ENCODE measurements around the gene LPAR5.

The LPAR5 gene

GRCh38 chr12:6569786-6570185 lies 66.0 kb downstream of the LPAR5 start:
- Histone ChIP-seq H3K9me3 (ENCODE audit: control insufficient read depth, insufficient read depth, low read depth, low read length) (no peaks in the 10 kb centered on the region), H3K4me1 (ENCODE audit: control insufficient read depth, insufficient read depth, low read length) (peaks cover 2% of the 10 kb centered on the region; the same call in 1 of the 2 replicates), H3K36me3 (ENCODE audit: control insufficient read depth in 2 of 2, insufficient read depth in 1 of 2, low read length in 2 of 2) (peaks cover 66 to 81% of the 10 kb centered on the region in 2 experiments), H3K4me3 (ENCODE audit: low read depth, low read length) (no peak overlapping the region), H3K27ac (ENCODE audit: extremely low read depth, low read depth, low read length) (0 out of 2 replicates have a peak overlapping the region, but pooled peaks have one; percentile 87)
- ChIA-PET CTCF (interaction anchor here (0.7 to 2.0 kb wide), 17 partner anchors 10 to 161 kb away, joined by 3 to 13 read pairs (median 4); no protein-coding TSS in a partner anchor), POLR2A (interaction anchor here (0.6 to 1.0 kb wide), 3 partner anchors 11 to 303 kb away, joined by 3 read pairs; partner anchors contain the start of gene SPSB2)
- TF ChIP-seq BCL11B (tag by site-specific recombination; IDR thresholded peaks at IDR 0.05; ENCODE audit: low read depth) = no peak
- TF ChIP-seq ZNF280C (tag by site-specific recombination; IDR thresholded peaks at IDR 0.05) = no peak
- TF ChIP-seq ZNF223 (tag by site-specific recombination; IDR thresholded peaks at IDR 0.05) = no peak
- TF ChIP-seq ZNF548 (tag by site-specific recombination; IDR thresholded peaks at IDR 0.05) = no peak
- TF ChIP-seq ZNF777 (tag by site-specific recombination; IDR thresholded peaks at IDR 0.05; ENCODE audit: borderline replicate concordance) = no peak
- no peak for TF ChIP-seq PRDM4 (tag by site-specific recombination; IDR thresholded peaks at IDR 0.05)
- no peak for TF ChIP-seq KLF10 (tag by site-specific recombination; IDR thresholded peaks at IDR 0.05)
- no peak for TF ChIP-seq ZNF791 (tag by site-specific recombination; IDR thresholded peaks at IDR 0.05)
- no peak for TF ChIP-seq OSR2 (tag by site-specific recombination; IDR thresholded peaks at IDR 0.05)
- TF ChIP-seq ZNF394 (tag by site-specific recombination; IDR thresholded peaks at IDR 0.05; ENCODE audit: borderline replicate concordance) = no peak
- TF ChIP-seq ZNF707 (tag by site-specific recombination; IDR thresholded peaks at IDR 0.05) = no peak
- TF ChIP-seq ZNF350 (tag by site-specific recombination; IDR thresholded peaks at IDR 0.05) = no peak
- no peak for TF ChIP-seq ZNF629 (tag by site-specific recombination; IDR thresholded peaks at IDR 0.05)
- TF ChIP-seq, protein P1, sequence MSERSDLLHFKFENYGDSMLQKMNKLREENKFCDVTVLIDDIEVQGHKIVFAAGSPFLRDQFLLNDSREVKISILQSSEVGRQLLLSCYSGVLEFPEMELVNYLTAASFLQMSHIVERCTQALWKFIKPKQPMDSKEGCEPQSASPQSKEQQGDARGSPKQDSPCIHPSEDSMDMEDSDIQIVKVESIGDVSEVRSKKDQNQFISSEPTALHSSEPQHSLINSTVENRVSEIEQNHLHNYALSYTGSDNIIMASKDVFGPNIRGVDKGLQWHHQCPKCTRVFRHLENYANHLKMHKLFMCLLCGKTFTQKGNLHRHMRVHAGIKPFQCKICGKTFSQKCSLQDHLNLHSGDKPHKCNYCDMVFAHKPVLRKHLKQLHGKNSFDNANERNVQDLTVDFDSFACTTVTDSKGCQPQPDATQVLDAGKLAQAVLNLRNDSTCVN (tag by site-specific recombination; optimal IDR thresholded peaks at IDR 0.05) = no peak
- TF ChIP-seq ZNF23 (tag by site-specific recombination; IDR thresholded peaks at IDR 0.05; ENCODE audit: borderline replicate concordance) = no peak

DNA sequence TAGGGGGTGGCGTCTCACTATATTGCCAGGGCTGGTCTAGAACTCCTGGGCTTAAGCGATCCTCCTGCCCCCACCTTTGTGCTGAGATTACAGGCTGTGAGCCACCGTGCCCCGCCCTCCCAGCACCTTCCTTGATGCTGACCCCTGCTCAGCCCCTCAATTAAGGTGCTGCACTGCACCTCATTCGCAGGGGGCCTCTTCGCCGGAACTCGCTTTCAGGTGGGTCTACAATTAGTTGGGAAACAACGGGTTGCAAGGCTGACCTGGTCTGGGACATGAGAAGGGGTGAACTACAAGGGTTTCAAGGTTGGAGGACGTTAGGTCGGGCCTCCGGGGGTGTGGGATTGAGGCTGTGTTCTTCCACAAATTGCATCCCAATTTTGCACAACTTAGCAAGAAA lies 66.4 kb downstream of the LPAR5 start:
- TF ChIP-seq HOXA7 (CRISPR knock-in tag; IDR thresholded peaks at IDR 0.05; ENCODE audit: borderline replicate concordance) (no peak), KLF9 (tag by site-specific recombination; IDR thresholded peaks at IDR 0.05; ENCODE audit: low read depth) (0 out of 2 replicates have a peak, but pooled peaks have one; percentile 12), GLIS2 (tag by site-specific recombination; IDR thresholded peaks at IDR 0.05) (peak; percentile 47; the same call in 1 of the 2 replicates), ZNF394 (tag by site-specific recombination; IDR thresholded peaks at IDR 0.05; ENCODE audit: borderline replicate concordance) (no peak), BCL6B (tag by site-specific recombination; IDR thresholded peaks at IDR 0.05) (no peak), GFI1B (tag by site-specific recombination; IDR thresholded peaks at IDR 0.05) (peak; percentile 34; the same call in 1 of the 2 replicates), PRDM1 (tag by site-specific recombination; IDR thresholded peaks at IDR 0.05) (no peak), ZNF24 (tag by site-specific recombination; IDR thresholded peaks at IDR 0.05) (no peak), TCF7L2 (IDR thresholded peaks at IDR 0.05; ENCODE audit: borderline replicate concordance, low read depth, low read length) (no peak)
- H3K4me1 ChIP-seq (ENCODE audit: control insufficient read depth, insufficient read depth, low read length) = peaks cover 2% of the 10 kb centered on the region; the same call in 1 of the 2 replicates
- POLR2A ChIA-PET = interaction anchor here (1.0 to 1.7 kb wide), 4 partner anchors 11 to 155 kb away, joined by 3 to 12 read pairs (median 6); partner anchors contain the start of genes COPS7A and VAMP1
- no peaks in the 10 kb centered on the region for H3K9me3 ChIP-seq (ENCODE audit: control insufficient read depth, insufficient read depth, low read depth, low read length)
- H3K27ac ChIP-seq (ENCODE audit: extremely low read depth, low read depth, low read length) = peak overlapping the region; percentile 87; the same call in 1 of the 2 replicates
- no peak overlapping the region for H3K4me3 ChIP-seq (ENCODE audit: low read depth, low read length)
- H3K36me3 ChIP-seq (ENCODE audit: control insufficient read depth in 2 of 2, insufficient read depth in 1 of 2, low read length in 2 of 2) = peaks cover 65 to 81% of the 10 kb centered on the region in 2 experiments
- CTCF ChIA-PET = interaction anchor here (0.7 to 1.3 kb wide), 3 partner anchors 11 to 285 kb away, joined by 3 read pairs; no protein-coding TSS in a partner anchor
